ENCODE measurements around the gene CSNK2A3.

The CSNK2A3 gene

DNA sequence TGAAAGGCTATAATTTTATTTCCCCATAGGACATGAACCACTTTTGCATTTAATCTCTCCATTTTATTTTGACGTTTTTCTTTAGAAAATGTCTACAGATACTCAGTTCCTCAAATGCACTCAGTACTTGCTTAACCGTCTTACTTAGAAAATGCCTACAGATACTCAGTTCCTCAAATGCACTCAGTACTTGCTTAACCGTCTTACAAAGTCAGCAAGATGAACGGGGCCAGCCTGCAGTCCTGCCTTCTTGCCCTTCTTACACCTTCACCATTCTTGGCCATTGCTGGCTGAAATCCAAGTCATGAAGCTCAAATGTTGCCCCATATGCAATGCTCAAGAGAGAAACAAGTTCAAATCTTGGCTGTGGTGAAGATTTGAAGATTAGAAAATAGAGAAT is 34.1 kb downstream of the CSNK2A3 start:
- Histone ChIP-seq H3K27me3 (ENCODE audit: control insufficient read depth in 2 of 2, insufficient read depth in 2 of 2, low read length in 2 of 2) (no peaks in the 10 kb centered on the region), H3K4me3 (ENCODE audit: low read length in 2 of 2) (no peak overlapping the region), H3K9ac (ENCODE audit: low read depth in 1 of 2, low read length in 2 of 2) (no peak overlapping the region), H3K36me3 (ENCODE audit: control insufficient read depth in 2 of 2, insufficient read depth in 2 of 2, low read length in 2 of 2) (no peaks in the 10 kb centered on the region), H3K4me1 (ENCODE audit: control insufficient read depth in 2 of 2, insufficient read depth in 2 of 2, low read length in 2 of 2) (no peaks in the 10 kb centered on the region), H3K27ac (ENCODE audit: low read depth in 2 of 2, low read length in 2 of 2) (no peak overlapping the region), H3K9me3 (ENCODE audit: control insufficient read depth in 2 of 2, low read length in 2 of 2) (no peaks in the 10 kb centered on the region)

GRCh38 chr11:11318461-11318860 is 34.6 kb downstream of the CSNK2A3 start:
- no peaks in the 10 kb centered on the region for H3K27me3 ChIP-seq (ENCODE audit: control insufficient read depth in 2 of 2, insufficient read depth in 2 of 2, low read length in 2 of 2)
- H3K27ac ChIP-seq (ENCODE audit: low read depth in 2 of 2, low read length in 2 of 2): no peak overlapping the region
- no peak overlapping the region for H3K4me3 ChIP-seq (ENCODE audit: low read length in 2 of 2)

GRCh38 chr11:11316651-11317230 is 36.3 kb downstream of the CSNK2A3 start:
- Histone ChIP-seq H3K4me3 (ENCODE audit: low read length in 2 of 2) (no peak overlapping the region), H3K27me3 (ENCODE audit: control insufficient read depth in 2 of 2, insufficient read depth in 2 of 2, low read length in 2 of 2) (no peaks in the 10 kb centered on the region), H3K27ac (ENCODE audit: low read depth in 2 of 2, low read length in 2 of 2) (no peak overlapping the region), H3K4me1 (ENCODE audit: control insufficient read depth in 2 of 2, insufficient read depth in 2 of 2, low read length in 2 of 2) (no peaks in the 10 kb centered on the region), H3K36me3 (ENCODE audit: control insufficient read depth in 2 of 2, insufficient read depth in 2 of 2, low read length in 2 of 2) (no peaks in the 10 kb centered on the region), H3K9me3 (ENCODE audit: control insufficient read depth in 2 of 2, low read length in 2 of 2) (no peaks in the 10 kb centered on the region), H3K9ac (ENCODE audit: low read depth in 1 of 2, low read length in 2 of 2) (no peak overlapping the region)

More at GRCh38 chr11:11318461-11318860, 34.6 kb downstream of the CSNK2A3 start:
- H3K36me3 ChIP-seq (ENCODE audit: control insufficient read depth in 2 of 2, insufficient read depth in 2 of 2, low read length in 2 of 2): no peaks in the 10 kb centered on the region
- no peaks in the 10 kb centered on the region for H3K9me3 ChIP-seq (ENCODE audit: control insufficient read depth in 2 of 2, low read length in 2 of 2)
- H3K4me1 ChIP-seq (ENCODE audit: control insufficient read depth in 2 of 2, insufficient read depth in 2 of 2, low read length in 2 of 2): no peaks in the 10 kb centered on the region
- H3K9ac ChIP-seq (ENCODE audit: low read depth in 1 of 2, low read length in 2 of 2): no peak overlapping the region

DNA sequence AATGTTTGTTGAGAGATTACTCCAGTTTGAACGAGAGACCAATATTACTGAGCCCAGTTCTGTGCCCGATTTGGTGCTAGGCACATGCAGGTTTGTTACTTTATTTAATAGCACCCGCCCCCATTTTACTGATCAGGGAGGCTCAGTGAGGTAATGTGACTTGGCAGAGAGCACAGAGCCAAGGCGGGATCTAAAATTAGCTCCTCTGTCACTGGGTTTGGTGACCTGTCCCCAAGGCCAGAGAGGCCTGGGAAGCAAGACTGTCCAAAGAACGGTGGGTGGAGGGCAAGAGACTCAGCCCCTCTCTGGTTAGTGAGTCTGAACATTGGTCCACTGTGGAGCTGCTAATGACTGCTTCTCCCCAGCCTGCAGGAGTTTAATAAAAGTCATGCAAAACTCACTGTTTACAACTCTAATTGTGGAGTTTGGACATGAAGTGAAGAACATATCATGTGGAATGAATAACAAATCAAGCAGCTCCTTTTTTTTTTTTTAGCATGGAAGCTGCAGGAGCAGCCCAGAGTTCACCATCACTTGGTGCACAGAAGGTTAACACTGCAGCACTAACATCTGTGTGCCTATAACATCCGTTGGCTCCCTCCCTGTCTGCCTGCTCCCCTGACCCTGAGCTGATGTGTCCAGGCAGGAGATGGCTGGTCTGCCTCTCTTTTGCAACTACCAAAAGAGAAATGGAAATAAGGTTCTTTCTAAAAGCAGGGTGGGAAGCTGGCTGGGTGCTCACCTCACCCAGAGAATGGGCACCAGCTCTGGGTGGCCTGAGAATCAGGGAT is 39.0 kb downstream of the CSNK2A3 start:
- no peaks in the 10 kb centered on the region for H3K27me3 ChIP-seq (ENCODE audit: control insufficient read depth in 2 of 2, insufficient read depth in 2 of 2, low read length in 2 of 2)
- no peaks in the 10 kb centered on the region for H3K36me3 ChIP-seq (ENCODE audit: control insufficient read depth in 2 of 2, insufficient read depth in 2 of 2, low read length in 2 of 2)
- no peak overlapping the region for H3K27ac ChIP-seq (ENCODE audit: low read depth in 2 of 2, low read length in 2 of 2)
- H3K4me1 ChIP-seq (ENCODE audit: control insufficient read depth in 2 of 2, insufficient read depth in 2 of 2, low read length in 2 of 2): no peaks in the 10 kb centered on the region
- H3K9me3 ChIP-seq (ENCODE audit: control insufficient read depth in 2 of 2, low read length in 2 of 2): no peaks in the 10 kb centered on the region
- H3K9ac ChIP-seq (ENCODE audit: low read depth in 1 of 2, low read length in 2 of 2): no peak overlapping the region
- H3K4me3 ChIP-seq (ENCODE audit: low read length in 2 of 2): no peak overlapping the region

DNA sequence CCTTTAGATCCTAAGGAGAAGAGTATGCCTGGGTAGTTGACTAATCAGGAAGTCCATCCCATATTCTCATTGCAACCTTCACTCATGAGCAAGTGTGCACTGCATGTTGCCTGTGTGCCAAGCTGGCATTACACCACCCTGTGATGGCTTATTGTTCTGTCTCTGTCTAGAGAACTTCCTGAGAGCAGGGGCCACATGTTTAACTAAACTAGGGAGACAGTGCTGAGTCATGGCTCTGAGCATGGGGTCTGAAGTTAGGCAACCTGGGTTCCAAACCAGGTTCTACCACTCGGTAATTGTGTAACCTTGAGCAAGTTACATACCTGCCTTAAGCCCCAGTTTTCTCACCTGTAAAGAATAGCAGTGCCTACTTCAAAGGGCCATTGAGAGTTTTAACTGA is 39.6 kb downstream of the CSNK2A3 start:
- no peaks in the 10 kb centered on the region for H3K36me3 ChIP-seq (ENCODE audit: control insufficient read depth in 2 of 2, insufficient read depth in 2 of 2, low read length in 2 of 2)
- no peak overlapping the region for H3K27ac ChIP-seq (ENCODE audit: low read depth in 2 of 2, low read length in 2 of 2)
- no peaks in the 10 kb centered on the region for H3K4me1 ChIP-seq (ENCODE audit: control insufficient read depth in 2 of 2, insufficient read depth in 2 of 2, low read length in 2 of 2)
- H3K27me3 ChIP-seq (ENCODE audit: control insufficient read depth in 2 of 2, insufficient read depth in 2 of 2, low read length in 2 of 2): no peaks in the 10 kb centered on the region
- no peak overlapping the region for H3K4me3 ChIP-seq (ENCODE audit: low read length in 2 of 2)
- no peak overlapping the region for H3K9ac ChIP-seq (ENCODE audit: low read depth in 1 of 2, low read length in 2 of 2)
- no peaks in the 10 kb centered on the region for H3K9me3 ChIP-seq (ENCODE audit: control insufficient read depth in 2 of 2, low read length in 2 of 2)

GRCh38 chr11:11312738-11313137 is 40.3 kb downstream of the CSNK2A3 start:
- Histone ChIP-seq H3K4me3 (ENCODE audit: low read length in 2 of 2) (no peak overlapping the region), H3K36me3 (ENCODE audit: control insufficient read depth in 2 of 2, insufficient read depth in 2 of 2, low read length in 2 of 2) (no peaks in the 10 kb centered on the region)

DNA sequence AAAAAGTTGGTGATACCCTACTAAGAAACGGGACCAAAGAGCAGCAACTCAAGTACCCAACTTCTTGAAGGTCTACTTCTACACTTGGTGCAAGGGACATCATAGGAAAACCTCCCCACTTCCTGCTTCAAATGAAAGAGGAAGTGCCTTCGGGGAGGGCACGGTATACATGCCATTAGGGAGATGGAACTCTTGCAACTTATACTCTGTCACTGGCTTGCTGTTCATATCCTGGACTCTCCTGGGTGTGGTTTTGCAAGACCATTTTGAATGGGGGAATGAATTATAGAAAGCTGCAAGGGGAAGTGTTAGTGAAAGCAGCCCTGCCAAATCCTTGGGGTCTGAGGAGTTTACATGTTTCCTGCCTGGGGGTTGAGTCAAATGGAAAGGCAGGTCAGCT is 41.9 kb downstream of the CSNK2A3 start:
- Histone ChIP-seq H3K27ac (ENCODE audit: low read depth in 2 of 2, low read length in 2 of 2) (no peak overlapping the region), H3K36me3 (ENCODE audit: control insufficient read depth in 2 of 2, insufficient read depth in 2 of 2, low read length in 2 of 2) (no peaks in the 10 kb centered on the region), H3K4me1 (ENCODE audit: control insufficient read depth in 2 of 2, insufficient read depth in 2 of 2, low read length in 2 of 2) (no peaks in the 10 kb centered on the region)

More at GRCh38 chr11:11312738-11313137, 40.3 kb downstream of the CSNK2A3 start:
- Histone ChIP-seq H3K27me3 (ENCODE audit: control insufficient read depth in 2 of 2, insufficient read depth in 2 of 2, low read length in 2 of 2) (no peaks in the 10 kb centered on the region), H3K9me3 (ENCODE audit: control insufficient read depth in 2 of 2, low read length in 2 of 2) (no peaks in the 10 kb centered on the region), H3K27ac (ENCODE audit: low read depth in 2 of 2, low read length in 2 of 2) (no peak overlapping the region), H3K9ac (ENCODE audit: low read depth in 1 of 2, low read length in 2 of 2) (no peak overlapping the region), H3K4me1 (ENCODE audit: control insufficient read depth in 2 of 2, insufficient read depth in 2 of 2, low read length in 2 of 2) (no peaks in the 10 kb centered on the region)

DNA sequence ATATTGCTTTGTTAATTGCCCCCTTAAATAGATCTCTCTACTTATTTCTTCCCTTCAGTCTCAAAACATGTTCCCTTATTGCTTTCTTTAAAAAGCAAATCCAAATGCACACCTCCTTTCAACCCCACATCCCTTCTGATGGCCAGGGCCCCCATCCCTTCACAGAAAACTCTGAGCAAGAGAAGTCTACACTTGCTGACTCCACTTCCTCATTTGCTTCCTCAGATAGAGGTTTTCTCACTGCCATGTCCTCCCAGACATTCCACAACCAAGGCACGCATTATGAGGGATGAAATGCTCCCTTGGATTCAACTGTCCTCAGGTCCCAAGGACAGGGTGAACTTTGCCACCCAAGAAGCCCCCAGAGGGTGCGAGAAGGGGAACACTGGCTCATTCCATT is 43.1 kb downstream of the CSNK2A3 start:
- Histone ChIP-seq H3K36me3 (ENCODE audit: control insufficient read depth in 2 of 2, insufficient read depth in 2 of 2, low read length in 2 of 2) (no peaks in the 10 kb centered on the region), H3K4me1 (ENCODE audit: control insufficient read depth in 2 of 2, insufficient read depth in 2 of 2, low read length in 2 of 2) (no peaks in the 10 kb centered on the region), H3K9ac (ENCODE audit: low read depth in 1 of 2, low read length in 2 of 2) (no peak overlapping the region), H3K9me3 (ENCODE audit: control insufficient read depth in 2 of 2, low read length in 2 of 2) (no peaks in the 10 kb centered on the region), H3K4me3 (ENCODE audit: low read length in 2 of 2) (no peak overlapping the region), H3K27ac (ENCODE audit: low read depth in 2 of 2, low read length in 2 of 2) (no peak overlapping the region), H3K27me3 (ENCODE audit: control insufficient read depth in 2 of 2, insufficient read depth in 2 of 2, low read length in 2 of 2) (no peaks in the 10 kb centered on the region)

More for the DNA sequence above, 41.9 kb downstream of the CSNK2A3 start:
- Histone ChIP-seq H3K4me3 (ENCODE audit: low read length in 2 of 2) (no peak overlapping the region), H3K9ac (ENCODE audit: low read depth in 1 of 2, low read length in 2 of 2) (no peak overlapping the region), H3K27me3 (ENCODE audit: control insufficient read depth in 2 of 2, insufficient read depth in 2 of 2, low read length in 2 of 2) (no peaks in the 10 kb centered on the region), H3K9me3 (ENCODE audit: control insufficient read depth in 2 of 2, low read length in 2 of 2) (no peaks in the 10 kb centered on the region)

GRCh38 chr11:11308249-11308648 is 44.8 kb downstream of the CSNK2A3 start:
- no peak overlapping the region for H3K4me3 ChIP-seq (ENCODE audit: low read length in 2 of 2)
- no peaks in the 10 kb centered on the region for H3K4me1 ChIP-seq (ENCODE audit: control insufficient read depth in 2 of 2, insufficient read depth in 2 of 2, low read length in 2 of 2)
- no peaks in the 10 kb centered on the region for H3K36me3 ChIP-seq (ENCODE audit: control insufficient read depth in 2 of 2, insufficient read depth in 2 of 2, low read length in 2 of 2)
- no peaks in the 10 kb centered on the region for H3K9me3 ChIP-seq (ENCODE audit: control insufficient read depth in 2 of 2, low read length in 2 of 2)
- H3K27ac ChIP-seq (ENCODE audit: low read depth in 2 of 2, low read length in 2 of 2): no peak overlapping the region
- no peaks in the 10 kb centered on the region for H3K27me3 ChIP-seq (ENCODE audit: control insufficient read depth in 2 of 2, insufficient read depth in 2 of 2, low read length in 2 of 2)
- H3K9ac ChIP-seq (ENCODE audit: low read depth in 1 of 2, low read length in 2 of 2): no peak overlapping the region

- no peaks in the 10 kb centered on the region for H3K36me3 ChIP-seq (ENCODE audit: control insufficient read depth in 2 of 2, insufficient read depth in 2 of 2, low read length in 2 of 2)
- no peak overlapping the region for H3K4me3 ChIP-seq (ENCODE audit: low read length in 2 of 2)
- no peaks in the 10 kb centered on the region for H3K4me1 ChIP-seq (ENCODE audit: control insufficient read depth in 2 of 2, insufficient read depth in 2 of 2, low read length in 2 of 2)
- no peaks in the 10 kb centered on the region for H3K27me3 ChIP-seq (ENCODE audit: control insufficient read depth in 2 of 2, insufficient read depth in 2 of 2, low read length in 2 of 2)
- no peak overlapping the region for H3K9ac ChIP-seq (ENCODE audit: low read depth in 1 of 2, low read length in 2 of 2)
- no peaks in the 10 kb centered on the region for H3K9me3 ChIP-seq (ENCODE audit: control insufficient read depth in 2 of 2, low read length in 2 of 2)
- no peak overlapping the region for H3K27ac ChIP-seq (ENCODE audit: low read depth in 2 of 2, low read length in 2 of 2)
These were observed 46.2 kb downstream of the CSNK2A3 start for GRCh38 chr11:11306855-11307254.

Measured in mucosa of rectum (tissue), 2 donors.